BJ (cell line): ENCODE measurements around the gene GDPD1. TPM values are rescaled to one million over a fixed set of nuclear protein-coding genes. Genes with fewer than 3 reads are reported as not detected.
A peak's percentile ranks its signal among the peaks of the same experiment; 100 is the strongest.

Source experiments
- CTCF ChIA-PET: fragments of 350-600 bp; formaldehyde crosslinking; extraction: SDS; loops from one replicate; lab custom pipeline; 2021; ENCODE audit warnings: antibody characterized with exemption, inconsistent platforms; lab: Yijun Ruan, JAX
- POLR2A ChIA-PET: fragments of 300-600 bp; sonication (Branson Sonifier 250); formaldehyde crosslinking; extraction: SDS; loops from one replicate; lab custom pipeline; 2021; ENCODE audit warnings: antibody characterized with exemption; lab: Charles Lee
- DNase-seq: peaks from one replicate; pipeline ENCODE4 v3.0.0-alpha.2; 2011; ENCODE audit warnings: low read depth
- H3K27me3 ChIP-seq: 2 replicates; pipeline ENCODE4 v1.6.0; 2011; ENCODE audit warnings: low read length; ENCODE audit not compliant: control insufficient read depth, insufficient read depth
- H3K36me3 ChIP-seq: 2 replicates; pipeline ENCODE4 v1.5.1; 2011; ENCODE audit warnings: low read length; ENCODE audit not compliant: control insufficient read depth, insufficient read depth
- H3K4me3 ChIP-seq: 2 replicates; pipeline ENCODE4 v1.5.1; 2011; ENCODE audit warnings: low read depth, mild to moderate bottlenecking, control low read depth, low read length
- CTCF ChIP-seq: IDR thresholded peaks from 2 replicates; pipeline ENCODE4 v1.5.1; 2011; ENCODE audit warnings: low read depth, mild to moderate bottlenecking, control low read depth, inconsistent platforms, low read length, moderate library complexity; ENCODE audit not compliant: insufficient read depth
- polyA minus RNA-seq: library from RNA; depleted of rRNA, polyadenylated mRNA; stranded (reverse); fragments of >200 nt; gene quantifications from 2 replicates; pipeline ENCODE4 v1.2.3, GENCODE V29; 2011; rRNA and poly(A)+ RNA removed
- polyA plus RNA-seq: library from polyadenylated mRNA; depleted of rRNA; stranded (reverse); fragments of >200 nt; gene quantifications from 2 replicates; pipeline ENCODE4 v1.2.3, GENCODE V29; 2011; rRNA removed

The GDPD1 gene
- polyA plus RNA-seq (0.86 and 1.0 TPM in 2 replicates), polyA minus RNA-seq (0.36 and 0.76 TPM in 2 replicates)

DNA sequence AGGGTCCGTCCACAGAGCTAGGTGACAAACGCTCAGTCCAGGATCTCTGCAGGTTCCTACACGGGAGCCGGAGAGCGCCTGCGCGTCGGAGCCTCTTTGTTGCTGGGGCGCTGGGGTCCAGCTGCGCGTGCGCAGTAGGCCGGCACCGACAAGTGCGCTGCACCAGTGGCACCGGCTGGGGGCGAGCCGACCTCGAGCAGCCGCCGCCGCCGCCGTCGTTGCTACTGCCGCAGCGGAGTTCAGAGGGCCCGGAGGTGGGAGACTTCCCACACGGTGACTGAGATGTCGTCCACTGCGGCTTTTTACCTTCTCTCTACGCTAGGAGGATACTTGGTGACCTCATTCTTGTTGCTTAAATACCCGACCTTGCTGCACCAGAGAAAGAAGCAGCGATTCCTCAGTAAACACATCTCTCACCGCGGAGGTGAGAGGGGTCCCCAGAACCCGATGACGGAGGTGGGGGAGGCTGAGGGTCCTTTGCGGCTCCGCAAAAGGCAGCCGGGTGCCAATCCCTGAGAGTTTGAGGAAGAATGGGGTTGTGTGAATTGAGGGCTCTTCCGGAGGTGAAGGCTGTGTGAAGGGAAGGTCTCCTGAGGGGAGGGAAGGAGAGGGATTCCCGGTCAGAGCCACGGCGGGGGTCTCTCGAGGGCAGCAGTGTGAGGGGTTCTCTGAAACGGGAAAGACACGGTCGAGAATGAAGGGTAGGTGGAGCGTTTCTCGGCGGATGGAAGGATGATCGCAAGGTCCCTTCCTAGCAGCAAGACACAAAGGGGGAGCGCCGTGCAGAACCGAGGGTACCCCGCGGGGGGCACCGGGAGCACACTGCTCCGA lies at the start of gene GDPD1:
GDPD1 (plus strand) TSS at position 184 of the 831 bp plus-strand sequence; CDS start at position 283, 99 bp downstream.
- TF ChIP-seq CTCF = peak; percentile 52
- Histone ChIP-seq H3K27me3 (no peaks in the 10 kb centered on the region), H3K4me3 (peak within 1 kb of the TSS; percentile 56), H3K36me3 (no peaks in the 10 kb centered on the region)
- ChIA-PET CTCF (interaction anchor here (0.6 to 1.0 kb wide), 4 partner anchors 9 to 90 kb away, joined by 3 to 5 read pairs (median 4); no protein-coding TSS in a partner anchor), POLR2A (no interaction called here)
- peak; percentile 44 for DNase-seq

- no peak for DNase-seq
- Histone ChIP-seq H3K4me3 (no peak overlapping the region), H3K27me3 (no peaks in the 10 kb centered on the region), H3K36me3 (no peaks in the 10 kb centered on the region)
- TF ChIP-seq CTCF = no peak
- POLR2A ChIA-PET = no interaction called here
- CTCF ChIA-PET = no interaction called here
These were observed 47.8 kb upstream of the GDPD1 start for GRCh38 chr17:59172436-59173004.

- ChIA-PET CTCF (interaction anchor here (0.5 kb wide), 1 partner anchor 26 kb away, joined by 3 read pairs; no protein-coding TSS in a partner anchor), POLR2A (no interaction called here)
- no peaks in the 10 kb centered on the region for H3K36me3 ChIP-seq
- H3K27me3 ChIP-seq = no peaks in the 10 kb centered on the region
- TF ChIP-seq CTCF = no peak
- no peak overlapping the region for H3K4me3 ChIP-seq
- no peak for DNase-seq
These were observed 45.6 kb upstream of the GDPD1 start for GRCh38 chr17:59174671-59175070.

DNA sequence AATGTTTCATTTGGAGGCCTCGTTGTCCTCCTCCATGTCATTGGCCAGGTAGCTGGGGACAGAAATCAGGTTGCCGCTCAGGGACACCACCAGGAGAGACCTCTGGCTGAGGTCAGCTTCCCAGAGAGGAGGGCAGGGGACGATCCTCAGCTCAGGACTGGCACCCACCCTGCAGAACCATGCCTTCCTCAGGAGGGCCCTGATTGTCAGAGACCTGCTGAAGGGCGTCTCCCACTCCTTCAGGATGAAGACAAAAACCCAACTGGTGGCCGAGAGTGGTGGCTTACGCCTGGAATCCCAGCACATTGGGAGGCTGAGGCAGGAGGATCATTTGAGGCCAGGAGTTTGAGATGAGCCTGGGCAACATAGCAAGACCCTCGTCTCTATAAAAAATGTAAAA lies 45.2 kb upstream of the GDPD1 start:
- ChIA-PET CTCF (no interaction called here), POLR2A (no interaction called here)
- no peak for DNase-seq
- Histone ChIP-seq H3K36me3 (no peaks in the 10 kb centered on the region), H3K27me3 (no peaks in the 10 kb centered on the region), H3K4me3 (no peak overlapping the region)
- no peak for TF ChIP-seq CTCF
